ENCODE data around the gene ZEB1.

DNA sequence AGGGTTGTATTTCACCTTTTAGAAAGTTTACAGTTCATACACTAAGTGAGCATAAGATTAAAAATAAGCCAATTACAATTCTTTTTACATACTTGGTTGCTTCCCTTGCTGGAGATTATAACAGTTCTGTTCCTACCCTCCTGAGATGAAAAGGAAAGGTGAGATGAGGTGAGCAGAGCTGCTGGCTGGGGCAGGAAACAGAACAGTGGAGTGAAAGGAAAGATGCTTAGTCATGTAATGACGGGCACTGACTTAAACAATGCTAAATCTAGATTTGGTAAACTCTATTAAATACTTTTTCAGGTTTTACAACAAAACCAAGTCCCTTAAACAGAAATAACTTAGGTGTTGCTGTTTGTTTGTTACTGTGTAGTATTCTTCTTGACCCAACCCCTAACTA is 19.9 kb upstream of the ZEB1 start:
- TF ChIP-seq, protein P1, sequence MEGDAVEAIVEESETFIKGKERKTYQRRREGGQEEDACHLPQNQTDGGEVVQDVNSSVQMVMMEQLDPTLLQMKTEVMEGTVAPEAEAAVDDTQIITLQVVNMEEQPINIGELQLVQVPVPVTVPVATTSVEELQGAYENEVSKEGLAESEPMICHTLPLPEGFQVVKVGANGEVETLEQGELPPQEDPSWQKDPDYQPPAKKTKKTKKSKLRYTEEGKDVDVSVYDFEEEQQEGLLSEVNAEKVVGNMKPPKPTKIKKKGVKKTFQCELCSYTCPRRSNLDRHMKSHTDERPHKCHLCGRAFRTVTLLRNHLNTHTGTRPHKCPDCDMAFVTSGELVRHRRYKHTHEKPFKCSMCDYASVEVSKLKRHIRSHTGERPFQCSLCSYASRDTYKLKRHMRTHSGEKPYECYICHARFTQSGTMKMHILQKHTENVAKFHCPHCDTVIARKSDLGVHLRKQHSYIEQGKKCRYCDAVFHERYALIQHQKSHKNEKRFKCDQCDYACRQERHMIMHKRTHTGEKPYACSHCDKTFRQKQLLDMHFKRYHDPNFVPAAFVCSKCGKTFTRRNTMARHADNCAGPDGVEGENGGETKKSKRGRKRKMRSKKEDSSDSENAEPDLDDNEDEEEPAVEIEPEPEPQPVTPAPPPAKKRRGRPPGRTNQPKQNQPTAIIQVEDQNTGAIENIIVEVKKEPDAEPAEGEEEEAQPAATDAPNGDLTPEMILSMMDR (IDR thresholded peaks at IDR 0.05): no peak
- TF ChIP-seq POLR2A (IDR thresholded peaks at IDR 0.05) (no peak), POLR2AphosphoS5 (IDR thresholded peaks at IDR 0.05) (no peak)

Measured in breast epithelium (tissue), 3 donors.